Spleen (tissue), 11 donors: ENCODE data around the gene NSL1. TPM values are rescaled to one million over a fixed set of nuclear protein-coding genes. Genes with fewer than 3 reads are reported as not detected.
"Not testable (repeated sequence)": the region's sequence is repeated elsewhere in the genome, so short reads cannot be mapped to it uniquely, and the experiment has no call there.

ENCODE experiments used
- DNase-seq: peaks from one replicate; pipeline ENCODE4 v3.0.0-alpha.2; 2020
- H3K27ac ChIP-seq, 8 donors: fragments of 200-600 bp; sonication (generic) in 7 of 8; 1 replicate in 4 of 8; 2 replicates in 4 of 8; pipeline versions ENCODE4 v1.5.0 to v1.8.0; 2016 to 2021; ENCODE audit warnings: inconsistent platforms in 4 of 8, mild to moderate bottlenecking in 4 of 8, moderate library complexity in 1 of 8
- H3K27me3 ChIP-seq, 7 donors: fragments of 200-600 bp; sonication (generic) in 6 of 7; replicated peaks in 1 of 7; 1 replicate in 4 of 7; 2 replicates in 3 of 7; pipeline versions ENCODE4 v1.5.0 to v1.8.0; 2016 to 2021; ENCODE audit warnings: inconsistent platforms in 3 of 7, mild to moderate bottlenecking in 1 of 7
- H3K36me3 ChIP-seq, 6 donors: fragments of 200-600 bp; sonication (generic) in 5 of 6; 1 replicate in 4 of 6; 2 replicates in 2 of 6; pipeline versions ENCODE4 v1.5.0 to v1.8.0; 2016 to 2021; ENCODE audit warnings: inconsistent platforms in 2 of 6
- H3K4me1 ChIP-seq, 6 donors: fragments of 200-600 bp; sonication (generic) in 5 of 6; 1 replicate in 3 of 6; 2 replicates in 3 of 6; pipeline versions ENCODE4 v1.5.0 to v1.8.0; 2016 to 2021; ENCODE audit warnings: inconsistent platforms in 3 of 6
- H3K4me3 ChIP-seq, 8 donors: fragments of 200-600 bp; sonication (generic) in 7 of 8; 1 replicate in 4 of 8; 2 replicates in 4 of 8; pipeline versions ENCODE4 v1.5.0 to v1.8.0; 2016 to 2021; ENCODE audit warnings: inconsistent platforms in 4 of 8, mild to moderate bottlenecking in 4 of 8, moderate library complexity in 2 of 8
- H3K9me3 ChIP-seq, 8 donors: fragments of 200-600 bp; sonication (generic) in 7 of 8; 1 replicate in 4 of 8; 2 replicates in 4 of 8; pipeline versions ENCODE4 v1.5.0 to v1.8.0; 2016 to 2021; ENCODE audit warnings: inconsistent platforms in 4 of 8
- POLR2A ChIP-seq, 3 donors: fragments of 450-650 bp; IDR thresholded peaks; one replicate each; pipeline ENCODE4 v1.5.1; 2017; ENCODE audit warnings: antibody characterized with exemption in 3 of 3, mild to moderate bottlenecking in 1 of 3
- POLR2AphosphoS5 ChIP-seq, 3 donors: sonication (generic); formaldehyde crosslinking; IDR thresholded peaks; one replicate each; pipeline ENCODE4 v1.5.1; 2017; ENCODE audit warnings: antibody characterized with exemption in 3 of 3
- WGBS, 5 donors: extraction: QIAGEN DNeasy Blood & Tissue Kit in 3 of 5; methylation state at CpG; one replicate each; pipeline versions ENCODE4 v1.1.5 to v1.1.7; 2013 to 2018; 5-methylcytosine and 5-hydroxymethylcytosine counted together
- intact Hi-C: fragments of 100-400 bp; cut with DNase I; formaldehyde crosslinking; loops from one replicate; pipeline ENCODE4 v1.15.0; 2023; ENCODE audit warnings: low total_unique reads
- polyA plus RNA-seq, 3 donors: library from polyadenylated mRNA; stranded (reverse); fragments of 200-250 nt; gene quantifications; one replicate each; pipeline ENCODE4 v1.2.1, GENCODE V29; 2013
- total RNA-seq, 7 donors: library from RNA; depleted of rRNA in 3 of 7; stranded (reverse); fragments of >200 nt in 3 of 7; fragmentation: NEBNext Ultra II Directional in 4 of 7; extraction: Animal tissue kit (Norgen Biotek cat#: 25700) in 4 of 7; gene quantifications; one replicate each; pipeline versions ENCODE4 v1.1.0 to v1.2.1, GENCODE V29; 2016 to 2021
- TF ChIP-seq, protein P1 (sequence below), 11 experiments: fragments of 200-600 bp in 7 of 11; fragments of 450-650 bp in 4 of 11; sonication (generic) in 4 of 11; IDR thresholded peaks in 8 of 11; conservative IDR thresholded peaks in 3 of 11; 1 replicate in 7 of 11; 2 replicates in 4 of 11; pipeline versions ENCODE4 v1.4.0 to v1.8.0; 2016 to 2021; ENCODE audit warnings: antibody characterized with exemption in 11 of 11, inconsistent platforms in 4 of 11, mild to moderate bottlenecking in 1 of 11
- donor health status: healthy with polysubstance abuse.
- donor health status: DM: no; HTN: no; CAD: no; lungs with moderate emphysema.
- donor health status: DM: no; HTN: no; CAD: no.
- donor health status: Bipolar disorder and iron deficiency.
- donor health status: healthy.
- donor health status: DM: no; HTN: no; CAD: no.
- donor health status: DM: yes; HTN: yes; CAD: no.

Gene NSL1
- total and polyA plus RNA-seq, 10 donors, result 16.4 to 92.3 (median 38.2) TPM

- no peaks in the 10 kb centered on the region for H3K9me3 ChIP-seq
- H3K4me1 ChIP-seq, result no peaks in the 10 kb centered on the region
- intact Hi-C loops, result no loop called here
- H3K36me3 ChIP-seq, result no peaks in the 10 kb centered on the region
- no peak for TF ChIP-seq POLR2AphosphoS5 (IDR thresholded peaks at IDR 0.05)
- H3K27ac ChIP-seq, result no peak overlapping the region
- H3K27me3 ChIP-seq, result no peaks in the 10 kb centered on the region
- 76 to 93% (median 87%) methylated on average over 5 of the region's 5 CpGs for WGBS, 5 donors
- H3K4me3 ChIP-seq, result no peak overlapping the region
- DNase-seq, result no peak
These were observed 78.0 kb downstream of the NSL1 start for GRCh38 chr1:212713465-212714136.

- Histone ChIP-seq H3K36me3 (no peaks in the 10 kb centered on the region), H3K9me3 (no peaks in the 10 kb centered on the region), H3K4me1 (no peaks in the 10 kb centered on the region), H3K4me3 (no peak overlapping the region), H3K27ac (no peak overlapping the region), H3K27me3 (no peaks in the 10 kb centered on the region)
- DNase-seq, result no peak
- TF ChIP-seq, protein P1, sequence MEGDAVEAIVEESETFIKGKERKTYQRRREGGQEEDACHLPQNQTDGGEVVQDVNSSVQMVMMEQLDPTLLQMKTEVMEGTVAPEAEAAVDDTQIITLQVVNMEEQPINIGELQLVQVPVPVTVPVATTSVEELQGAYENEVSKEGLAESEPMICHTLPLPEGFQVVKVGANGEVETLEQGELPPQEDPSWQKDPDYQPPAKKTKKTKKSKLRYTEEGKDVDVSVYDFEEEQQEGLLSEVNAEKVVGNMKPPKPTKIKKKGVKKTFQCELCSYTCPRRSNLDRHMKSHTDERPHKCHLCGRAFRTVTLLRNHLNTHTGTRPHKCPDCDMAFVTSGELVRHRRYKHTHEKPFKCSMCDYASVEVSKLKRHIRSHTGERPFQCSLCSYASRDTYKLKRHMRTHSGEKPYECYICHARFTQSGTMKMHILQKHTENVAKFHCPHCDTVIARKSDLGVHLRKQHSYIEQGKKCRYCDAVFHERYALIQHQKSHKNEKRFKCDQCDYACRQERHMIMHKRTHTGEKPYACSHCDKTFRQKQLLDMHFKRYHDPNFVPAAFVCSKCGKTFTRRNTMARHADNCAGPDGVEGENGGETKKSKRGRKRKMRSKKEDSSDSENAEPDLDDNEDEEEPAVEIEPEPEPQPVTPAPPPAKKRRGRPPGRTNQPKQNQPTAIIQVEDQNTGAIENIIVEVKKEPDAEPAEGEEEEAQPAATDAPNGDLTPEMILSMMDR (IDR thresholded peaks at IDR 0.05 in 8 of 11, conservative IDR thresholded peaks at IDR 0.05 in 3 of 11), result no peak
- no peak for TF ChIP-seq POLR2A (IDR thresholded peaks at IDR 0.05)
- no peak for TF ChIP-seq POLR2AphosphoS5 (IDR thresholded peaks at IDR 0.05)
- 72 to 80% (median 75%) methylated on average over 4 of the region's 4 CpGs for WGBS, 5 donors
- intact Hi-C loops, result no loop called here
These were observed 78.9 kb downstream of the NSL1 start for GRCh38 chr1:212712451-212713303.

- H3K27me3 ChIP-seq, H3K9me3 ChIP-seq, H3K36me3 ChIP-seq, DNase-seq, intact Hi-C loops, H3K4me1 ChIP-seq, H3K27ac ChIP-seq, H3K4me3 ChIP-seq: not testable (repeated sequence)
- WGBS, 5 donors, result 94 to 99% (median 96%) methylated on average over 8 of the region's 8 CpGs
These were observed 79.6 kb downstream of the NSL1 start for GRCh38 chr1:212711974-212712373.

DNA sequence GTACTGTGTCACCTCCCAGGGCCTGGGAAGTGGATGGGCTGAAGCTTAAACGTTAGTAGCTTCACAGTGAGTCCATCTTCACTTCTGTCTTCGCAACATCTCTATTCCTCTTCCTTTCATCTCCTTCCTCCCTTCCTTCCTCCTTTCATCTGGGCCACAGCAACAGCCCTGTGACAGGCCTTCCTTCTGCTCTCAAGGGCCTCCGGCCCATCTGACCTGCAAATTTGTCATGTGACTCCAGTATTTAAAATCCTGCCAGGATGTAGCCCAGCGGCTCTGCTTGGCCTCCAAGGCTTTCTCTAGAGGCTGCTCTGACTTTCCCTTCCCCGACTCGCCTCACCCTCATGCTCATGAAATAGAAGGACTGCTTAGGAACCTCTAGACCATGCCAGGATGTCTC lies 81.0 kb downstream of the NSL1 start:
- H3K27me3 ChIP-seq, result no peaks in the 10 kb centered on the region
- no peaks in the 10 kb centered on the region for H3K4me1 ChIP-seq
- no peak for DNase-seq
- no peaks in the 10 kb centered on the region for H3K36me3 ChIP-seq
- H3K4me3 ChIP-seq, result no peak overlapping the region
- H3K27ac ChIP-seq, result no peak overlapping the region
- H3K9me3 ChIP-seq, result no peaks in the 10 kb centered on the region
- TF ChIP-seq, protein P1 (IDR thresholded peaks at IDR 0.05 in 8 of 11, conservative IDR thresholded peaks at IDR 0.05 in 3 of 11), result no peak
- TF ChIP-seq POLR2AphosphoS5 (IDR thresholded peaks at IDR 0.05), result no peak
- no peak for TF ChIP-seq POLR2A (IDR thresholded peaks at IDR 0.05)
- WGBS, 5 donors, result 50 to 55% (median 53%) methylated on average over 6 of the region's 6 CpGs
- intact Hi-C loops, result no loop called here

GRCh38 chr1:212703991-212704564 lies 87.5 kb downstream of the NSL1 start:
- no peaks in the 10 kb centered on the region for H3K9me3 ChIP-seq
- no peak overlapping the region for H3K27ac ChIP-seq
- H3K4me3 ChIP-seq, result no peak overlapping the region
- no peak for DNase-seq
- 68 to 94% (median 86%) methylated on average over 9 of the region's 9 CpGs for WGBS, 5 donors
- H3K4me1 ChIP-seq, result peaks cover 10 to 30% (median 24%) of the 10 kb centered on the region in 6 donors
- intact Hi-C loops, result no loop called here
- TF ChIP-seq, protein P1 (IDR thresholded peaks at IDR 0.05 in 8 of 11, conservative IDR thresholded peaks at IDR 0.05 in 3 of 11), result no peak
- TF ChIP-seq POLR2A (IDR thresholded peaks at IDR 0.05), result no peak
- H3K27me3 ChIP-seq, result peaks cover 0 to 17% (median 0%) of the 10 kb centered on the region in 7 donors
- H3K36me3 ChIP-seq, result no peaks in the 10 kb centered on the region
